Measurements from ENCODE around the gene SETD2. TPM values are rescaled to one million over a fixed set of nuclear protein-coding genes. Genes with fewer than 3 reads are reported as not detected.

SETD2 gene
- total and polyA plus RNA-seq, 2 of the 8 experiments (the other 6 are each of a cell fraction or from before 2014, with no cell fraction given): 15.7 to 46.3 TPM

- CTCF ChIA-PET (ENCODE audit: partially characterized antibody): interaction anchor here (1.5 kb wide), 1 partner anchor 44 kb away, joined by 3 read pairs; no protein-coding TSS in a partner anchor
- no peak for TF ChIP-seq HDAC6 (IDR thresholded peaks at IDR 0.05; ENCODE audit: low read depth, low read length)
- TF ChIP-seq ASH2L (IDR thresholded peaks at IDR 0.05; ENCODE audit: low read length): no peak
- TF ChIP-seq KDM4A (IDR thresholded peaks at IDR 0.05; ENCODE audit: low read depth, low read length, severe bottlenecking): no peak
- TF ChIP-seq SAP30 (IDR thresholded peaks at IDR 0.05; ENCODE audit: insufficient read depth, insufficient replicate concordance, low read length): no peak
- no peak for TF ChIP-seq CEBPB (IDR thresholded peaks at IDR 0.05; ENCODE audit: low read depth, low read length)
- no peak for TF ChIP-seq NRF1 (IDR thresholded peaks at IDR 0.05; ENCODE audit: low read depth, low read length)
- no peak for TF ChIP-seq SIRT6 (IDR thresholded peaks at IDR 0.05; ENCODE audit: low read length)
- no peak for TF ChIP-seq GABPA (IDR thresholded peaks at IDR 0.05; ENCODE audit: borderline replicate concordance, insufficient read depth, low read length)
- no peak for TF ChIP-seq POLR2A (IDR thresholded peaks at IDR 0.05; ENCODE audit: control extremely low read depth in 1 of 2, low read depth in 2 of 2, low read length in 2 of 2)
- TF ChIP-seq CTBP2 (IDR thresholded peaks at IDR 0.05; ENCODE audit: borderline replicate concordance, insufficient read depth, insufficient read length, low read length): no peak
- TF ChIP-seq TEAD4 (IDR thresholded peaks at IDR 0.05; ENCODE audit: low read depth, low read length): no peak
- no peak for TF ChIP-seq EZH2 (IDR thresholded peaks at IDR 0.05; ENCODE audit: low read depth, low read length, severe bottlenecking)
- no peak for TF ChIP-seq ATF2 (IDR thresholded peaks at IDR 0.05; ENCODE audit: low read length)
Observed at GRCh38 chr3:47098910-47099309, 65.0 kb downstream of the SETD2 start.

More at GRCh38 chr3:47098910-47099309, 65.0 kb downstream of the SETD2 start:
- no peaks in the 10 kb centered on the region for H3K79me1 ChIP-seq (ENCODE audit: low read depth, low read length)
- H3K79me2 ChIP-seq (ENCODE audit: control insufficient read depth in 1 of 2, insufficient read depth in 2 of 2, low read length in 2 of 2): no peaks in the 10 kb centered on the region
- H2BK15ac ChIP-seq (ENCODE audit: low read length): no peak overlapping the region
- POLR2A ChIA-PET (ENCODE audit: partially characterized antibody): no interaction called here
- no peak for FAIRE-seq
- H3K14ac ChIP-seq (ENCODE audit: insufficient read length): no peak overlapping the region
- no peak for DNase-seq (ENCODE audit: low read depth in 1 of 2, low spot score in 2 of 2)
- H2BK120ac ChIP-seq (replicated peaks; ENCODE audit: low read depth, low read length): no peak overlapping the region
- no peak overlapping the region for H2BK20ac ChIP-seq (ENCODE audit: low read length)
- no peak overlapping the region for H3K9ac ChIP-seq (replicated peaks in 1 of 4; ENCODE audit: extremely low read depth in 1 of 4, low read depth in 3 of 4, low read length in 3 of 4)
- H3K23ac ChIP-seq (ENCODE audit: insufficient read length): no peak overlapping the region
- H3K9me3 ChIP-seq (ENCODE audit: insufficient read depth in 2 of 2, low read depth in 1 of 2, low read length in 1 of 2): no peaks in the 10 kb centered on the region
- H2AK5ac ChIP-seq (ENCODE audit: low read depth, low read length): no peak overlapping the region
- no peaks in the 10 kb centered on the region for H4K20me1 ChIP-seq (replicated peaks in 1 of 2; ENCODE audit: control insufficient read depth in 1 of 2, insufficient read depth in 2 of 2, low read length in 2 of 2)
- H3K4me2 ChIP-seq (ENCODE audit: insufficient read depth in 1 of 2, low read depth in 2 of 2, low read length in 2 of 2): no peak overlapping the region
- no peak overlapping the region for H2BK5ac ChIP-seq (ENCODE audit: low read depth, low read length)
- no peak overlapping the region for H4K91ac ChIP-seq (replicated peaks; ENCODE audit: insufficient read length, low read length)
- no peak overlapping the region for H3K18ac ChIP-seq (ENCODE audit: extremely low read depth, low read length)
- H2AFZ ChIP-seq (ENCODE audit: low read length): no peak overlapping the region
- H3K27me3 ChIP-seq (replicated peaks in 1 of 4; ENCODE audit: control insufficient read depth in 3 of 4, extremely low read depth in 1 of 4, insufficient read depth in 3 of 4, low read length in 3 of 4): no peaks in the 10 kb centered on the region
- no peak overlapping the region for H3K4ac ChIP-seq (replicated peaks; ENCODE audit: insufficient read length, low read depth, low read length)
- H3K36me3 ChIP-seq (ENCODE audit: control insufficient read depth in 2 of 4, insufficient read depth in 4 of 4, low read length in 3 of 4): peaks cover 2 to 47% (median 17%) of the 10 kb centered on the region in 4 experiments; a peak in 7 of 8 replicates
- no peaks in the 10 kb centered on the region for H3K4me1 ChIP-seq (replicated peaks in 1 of 4; ENCODE audit: control insufficient read depth in 3 of 4, insufficient read depth in 4 of 4, low read length in 3 of 4)
- H3K23me2 ChIP-seq (ENCODE audit: low read depth, low read length): no peaks in the 10 kb centered on the region
- WGBS, 2 experiments (ENCODE audit: extremely low coverage in 1 of 2, insufficient coverage in 1 of 2, insufficient read length in 1 of 2, insufficient replicate concordance in 2 of 2, low coverage in 1 of 2, low lambda C conversion rate in 2 of 2, missing lambda C conversion rate in 1 of 2): 96% methylated on average over 2 of the region's 2 CpGs; no CpG with 5 or more reads in 1 of the 2 experiments
- H4K5ac ChIP-seq (ENCODE audit: insufficient read length, low read depth, low read length): no peak overlapping the region
- H3K56ac ChIP-seq (replicated peaks; ENCODE audit: insufficient read length, low read depth, low read length): no peak overlapping the region
- H3K4me3 ChIP-seq (ENCODE audit: extremely low read depth in 1 of 4, insufficient read depth in 2 of 4, low read depth in 3 of 4, low read length in 4 of 4): no peak overlapping the region
- no peak overlapping the region for H4K8ac ChIP-seq (ENCODE audit: extremely low read depth, insufficient read depth, low read length)
- no peak overlapping the region for H2BK12ac ChIP-seq (ENCODE audit: low read depth, low read length)
- no peak overlapping the region for H3K27ac ChIP-seq (ENCODE audit: low read depth, low read length)

Measured in H1 (cell line).